GM19023 (cell line): ENCODE results near the gene ALOX5AP.
"Not testable (repeated sequence)": the region's sequence is repeated elsewhere in the genome, so short reads cannot be mapped to it uniquely, and the experiment has no call there.

Source experiments
- ATAC-seq: cut with Tn5 transposase; IDR thresholded peaks from one replicate; pipeline ENCODE4 v1.9.1; 2021; ENCODE audit warnings: mild to moderate bottlenecking, moderate library complexity; ENCODE audit not compliant: unreplicated experiment

Gene ALOX5AP

DNA sequence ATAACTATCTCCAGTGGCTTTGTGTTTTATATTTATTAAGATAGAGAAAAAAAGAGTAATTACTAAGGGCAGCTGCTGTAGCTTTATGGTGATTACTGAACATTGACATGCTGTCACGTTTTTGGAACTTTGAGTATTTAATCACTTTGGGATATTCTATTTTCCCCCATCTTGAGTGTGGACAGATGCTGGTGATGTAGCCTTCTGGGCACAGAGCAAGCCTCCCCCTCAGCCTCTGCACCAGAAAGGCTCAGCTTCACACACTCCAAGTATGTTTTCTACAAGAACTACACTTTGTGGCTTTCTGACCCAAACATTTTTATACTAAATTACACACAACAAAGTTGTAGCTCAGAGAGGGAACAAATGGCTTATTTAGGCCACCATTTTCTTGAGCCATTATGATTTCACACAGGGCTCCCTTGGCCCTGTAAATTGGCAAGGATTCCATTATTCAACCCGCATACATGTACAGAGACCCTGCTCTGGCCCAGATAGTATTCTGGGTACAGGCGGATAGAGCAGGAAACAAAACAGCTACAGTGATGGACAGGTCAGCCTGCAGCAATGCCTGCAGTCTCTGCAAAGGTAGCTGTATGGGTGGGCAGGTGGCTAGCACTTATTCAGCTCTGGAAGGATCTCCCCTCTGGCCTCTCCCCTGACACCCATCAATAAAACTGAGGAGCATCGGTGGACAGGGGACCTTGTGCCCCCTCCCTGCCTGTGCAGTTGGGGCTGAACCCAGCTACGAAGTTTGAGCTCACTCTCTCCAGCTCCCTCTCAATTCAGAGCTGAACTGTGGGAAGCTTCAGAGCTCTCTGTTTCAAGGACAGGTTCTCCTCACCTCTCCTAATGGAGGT is 1.3 kb downstream of the ALOX5AP start:
- ATAC-seq, result no peak

DNA sequence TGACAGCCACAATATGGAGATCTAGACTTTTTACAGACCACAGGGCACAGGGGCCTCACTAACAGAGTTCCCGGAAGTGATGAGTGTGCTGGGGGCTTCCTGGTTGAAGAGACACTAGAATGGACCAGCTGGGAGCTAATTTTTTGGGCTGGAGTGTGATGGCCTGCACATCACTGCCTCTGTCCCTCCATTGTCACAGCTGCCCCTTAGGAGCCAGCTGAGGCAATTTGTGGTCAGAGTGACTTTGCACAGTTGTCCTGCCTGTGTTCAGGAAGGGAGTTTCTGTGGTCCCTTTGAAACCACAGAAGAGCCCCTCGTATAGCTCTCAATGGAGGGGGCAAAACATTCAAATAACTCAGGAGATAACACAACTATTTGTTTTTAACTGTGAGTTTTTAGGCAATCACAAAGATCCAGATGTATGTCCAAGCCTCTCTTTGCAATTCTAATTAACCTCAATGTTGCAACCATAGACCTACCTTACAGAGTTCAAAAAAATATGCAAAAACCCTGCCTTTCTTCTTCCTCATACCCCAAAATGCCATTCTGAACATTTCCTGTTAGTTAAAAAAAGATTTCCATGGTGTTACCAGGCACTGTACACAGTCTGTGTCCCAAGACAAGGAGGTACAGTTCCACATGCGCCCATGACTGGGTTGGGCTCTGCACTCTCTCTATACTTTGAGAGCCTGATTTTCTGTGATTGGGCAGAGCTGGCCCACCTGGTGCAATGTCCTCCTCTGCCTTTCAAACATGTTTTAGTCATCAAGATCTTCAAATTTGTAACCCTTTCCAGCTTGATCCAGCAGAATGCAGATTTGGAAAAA is 2.4 kb downstream of the ALOX5AP start:
- no peak for ATAC-seq

GRCh38 chr13:30738526-30739236 is 3.3 kb downstream of the ALOX5AP start:
- no peak for ATAC-seq

- no peak for ATAC-seq
Observed at GRCh38 chr13:30739237-30739528, 3.8 kb downstream of the ALOX5AP start.

DNA sequence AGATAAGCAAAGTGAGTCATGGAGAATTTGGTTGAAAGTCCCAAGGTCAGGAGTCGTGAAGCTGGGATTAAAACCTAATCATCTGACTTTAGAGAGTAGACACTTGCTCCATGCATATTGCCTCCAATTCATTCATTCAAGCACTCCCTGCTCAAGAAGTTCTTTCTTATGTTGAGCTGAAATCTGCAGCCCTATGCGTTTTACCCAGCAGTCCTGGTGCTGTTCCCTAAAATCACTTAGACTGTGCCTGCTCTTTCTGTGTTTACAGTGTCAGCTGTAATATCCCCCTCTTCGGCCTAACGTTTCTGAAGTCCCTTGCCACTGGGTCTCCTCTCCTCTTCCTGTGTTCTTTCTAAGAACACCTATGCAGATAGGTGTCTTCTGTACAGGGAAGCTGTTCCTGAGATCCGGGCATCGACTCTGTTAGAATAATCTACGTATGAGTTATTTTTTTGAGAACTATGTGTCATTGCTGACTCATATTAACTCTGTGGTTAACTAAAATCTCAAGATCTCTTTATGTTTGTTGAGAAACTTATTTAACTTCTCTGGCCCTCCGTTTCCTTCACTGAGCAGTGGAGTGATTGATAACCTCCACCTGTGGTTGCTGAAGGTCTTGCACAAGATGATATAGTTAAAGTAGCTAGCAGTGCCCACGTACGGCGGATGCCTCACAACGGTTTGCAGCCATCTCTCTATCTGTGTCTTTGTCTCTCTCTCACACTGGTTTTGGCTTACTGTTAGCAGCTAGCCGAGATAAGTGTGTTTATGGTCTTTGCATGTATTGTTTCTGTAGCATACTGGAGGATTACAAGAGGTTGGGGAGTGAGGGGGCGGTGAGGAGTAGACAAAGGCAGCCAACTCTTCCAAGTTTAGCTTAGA is 4.7 kb downstream of the ALOX5AP start:
- ATAC-seq, result peak; percentile 37

GRCh38 chr13:30742901-30743300 is 7.6 kb downstream of the ALOX5AP start:
- ATAC-seq, result no peak

- no peak for ATAC-seq
Observed at GRCh38 chr13:30743319-30744055, 8.1 kb downstream of the ALOX5AP start.

DNA sequence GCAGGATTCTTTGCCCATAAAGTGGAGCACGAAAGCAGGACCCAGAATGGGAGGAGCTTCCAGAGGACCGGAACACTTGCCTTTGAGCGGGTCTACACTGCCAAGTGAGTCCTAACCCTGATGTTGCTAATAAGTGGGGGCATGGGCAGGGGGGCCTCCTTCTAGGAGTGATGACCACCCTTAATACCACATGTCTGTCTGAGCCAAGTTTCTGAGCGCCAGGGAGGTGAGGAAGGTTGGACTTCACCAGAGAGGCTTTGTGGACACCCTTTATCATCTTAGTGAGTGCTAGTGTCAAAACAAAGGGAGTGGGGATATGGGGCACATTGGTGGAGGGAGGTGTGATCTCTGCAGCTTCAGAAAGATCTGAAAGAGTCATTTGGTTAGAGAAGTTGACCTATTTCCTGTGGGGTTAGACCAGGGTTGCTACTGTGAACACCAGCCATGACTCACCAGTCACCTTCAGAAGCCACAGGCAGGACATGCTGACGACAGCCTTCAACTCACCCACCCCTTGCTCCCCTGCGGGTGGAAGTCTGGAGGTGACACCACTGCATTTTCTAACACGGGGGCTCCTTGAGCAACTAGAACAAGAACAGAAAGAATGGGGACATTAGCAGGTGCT is 8.8 kb downstream of the ALOX5AP start:
- ATAC-seq, result peak; percentile 95

GRCh38 chr13:30744681-30745077 is 9.3 kb downstream of the ALOX5AP start:
- no peak for ATAC-seq

DNA sequence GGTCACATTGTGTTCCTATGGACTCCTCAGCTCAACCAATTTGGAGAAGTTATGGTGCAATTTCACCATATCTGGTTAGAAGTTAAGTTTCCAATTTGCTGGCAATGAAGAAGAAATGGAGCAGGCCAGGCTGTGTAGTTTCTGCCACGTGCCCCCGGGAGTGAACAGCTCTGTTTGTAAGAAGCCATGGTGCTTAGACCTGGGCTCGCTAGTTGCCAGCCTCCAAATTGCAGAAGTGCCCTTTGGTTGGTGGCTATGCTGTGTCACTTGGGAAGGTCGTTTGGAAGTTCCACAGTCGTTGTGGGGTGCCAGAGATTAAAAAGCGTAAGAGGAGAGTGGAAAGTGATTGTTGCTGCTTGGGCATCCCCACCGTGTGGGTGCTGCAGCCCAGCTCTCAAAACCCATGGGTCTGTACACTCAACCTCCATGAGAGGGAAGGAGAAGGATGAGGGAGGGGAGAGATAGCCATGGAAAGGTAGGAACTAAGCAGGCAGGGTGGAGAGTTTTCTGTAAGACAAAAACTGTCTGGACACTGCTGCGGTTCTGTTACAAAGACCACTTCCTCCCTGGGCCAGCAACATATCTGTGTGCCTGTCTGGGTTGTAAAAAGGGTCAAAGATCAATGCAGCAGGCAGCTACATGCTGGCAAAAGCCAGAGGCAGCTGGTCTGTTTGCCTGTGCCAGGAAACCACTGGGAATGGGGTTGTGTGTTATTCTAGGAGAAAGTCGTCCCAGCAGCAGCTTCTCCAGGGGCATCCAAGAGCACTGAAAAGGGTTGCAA is 10.8 kb downstream of the ALOX5AP start:
- no peak for ATAC-seq

- no peak for ATAC-seq
Observed at GRCh38 chr13:30746791-30747190, 11.4 kb downstream of the ALOX5AP start.

GRCh38 chr13:30747845-30748244 is 12.5 kb downstream of the ALOX5AP start:
- ATAC-seq, result not testable (repeated sequence)

DNA sequence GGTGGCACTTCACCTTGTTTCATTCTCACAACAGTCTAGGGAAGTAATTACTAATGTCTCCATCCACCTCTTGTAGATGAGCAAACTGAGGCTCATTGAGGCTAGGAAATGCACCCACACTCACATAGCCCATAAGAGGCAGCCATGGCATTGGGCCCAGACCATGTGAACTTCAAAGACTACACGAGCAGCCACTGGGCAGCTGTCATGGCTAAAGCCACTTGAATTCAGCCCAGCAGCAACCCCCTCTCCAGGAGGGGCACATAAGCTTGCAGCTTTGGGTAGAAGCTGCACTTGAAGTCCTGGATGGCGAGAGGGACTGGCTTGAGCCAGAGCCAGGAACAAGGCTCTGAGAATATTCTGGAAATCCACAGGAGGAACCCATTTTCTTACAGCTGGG is 13.4 kb downstream of the ALOX5AP start:
- no peak for ATAC-seq

DNA sequence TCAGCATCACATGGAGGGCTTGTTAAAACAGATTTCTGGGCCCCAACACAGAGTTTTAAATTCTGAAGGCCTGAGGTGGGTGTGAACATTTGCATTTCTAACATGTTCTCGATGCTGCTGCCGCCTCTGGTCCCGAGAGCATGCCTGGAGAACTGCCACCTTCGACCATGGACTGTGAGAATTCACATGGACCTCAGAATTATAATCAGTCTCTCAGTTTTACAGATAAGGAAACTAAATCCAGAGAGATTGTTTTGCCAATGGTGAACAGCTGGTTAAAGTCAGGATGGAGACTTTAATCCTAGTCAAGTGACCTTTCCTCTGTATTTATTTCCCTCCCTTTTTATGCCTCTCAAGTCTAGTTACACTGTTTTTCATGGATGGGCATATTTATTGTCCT is 14.7 kb downstream of the ALOX5AP start:
- no peak for ATAC-seq

DNA sequence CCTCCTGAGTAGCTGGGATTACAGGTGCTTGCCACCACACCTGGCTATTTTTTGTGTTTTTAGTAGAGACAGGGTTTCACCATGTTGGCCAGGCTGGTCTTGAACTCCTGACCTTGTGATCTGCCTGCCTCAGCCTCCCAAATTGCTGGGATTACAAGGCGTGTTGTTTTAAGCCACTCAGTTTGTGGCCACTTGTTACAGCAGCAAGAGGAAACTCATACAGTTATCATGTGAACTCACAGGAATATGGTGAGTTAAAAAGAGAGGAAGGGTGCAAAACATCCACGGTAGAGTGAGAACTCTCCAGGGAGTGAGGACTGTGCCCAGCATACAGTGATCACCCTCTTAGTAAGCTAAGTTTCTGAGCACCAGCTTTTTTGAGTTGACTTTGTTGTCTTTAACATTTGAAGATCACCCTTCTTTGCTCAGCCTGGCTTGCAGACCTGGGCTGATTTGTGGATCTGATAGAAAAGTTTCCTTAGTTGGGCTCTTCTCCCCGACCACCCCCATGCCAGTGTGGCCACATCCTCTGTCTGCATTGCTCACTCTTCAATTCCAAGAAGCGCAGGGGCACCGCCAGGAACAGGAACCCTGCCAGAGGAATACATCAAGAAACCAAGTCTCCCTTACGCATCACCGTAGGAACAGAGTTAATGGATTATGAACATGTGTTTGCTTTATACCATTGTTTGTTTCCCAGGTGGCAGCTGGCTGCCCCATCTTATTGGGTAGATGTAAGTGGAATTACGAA is 16.0 kb downstream of the ALOX5AP start:
- ATAC-seq, result no peak

DNA sequence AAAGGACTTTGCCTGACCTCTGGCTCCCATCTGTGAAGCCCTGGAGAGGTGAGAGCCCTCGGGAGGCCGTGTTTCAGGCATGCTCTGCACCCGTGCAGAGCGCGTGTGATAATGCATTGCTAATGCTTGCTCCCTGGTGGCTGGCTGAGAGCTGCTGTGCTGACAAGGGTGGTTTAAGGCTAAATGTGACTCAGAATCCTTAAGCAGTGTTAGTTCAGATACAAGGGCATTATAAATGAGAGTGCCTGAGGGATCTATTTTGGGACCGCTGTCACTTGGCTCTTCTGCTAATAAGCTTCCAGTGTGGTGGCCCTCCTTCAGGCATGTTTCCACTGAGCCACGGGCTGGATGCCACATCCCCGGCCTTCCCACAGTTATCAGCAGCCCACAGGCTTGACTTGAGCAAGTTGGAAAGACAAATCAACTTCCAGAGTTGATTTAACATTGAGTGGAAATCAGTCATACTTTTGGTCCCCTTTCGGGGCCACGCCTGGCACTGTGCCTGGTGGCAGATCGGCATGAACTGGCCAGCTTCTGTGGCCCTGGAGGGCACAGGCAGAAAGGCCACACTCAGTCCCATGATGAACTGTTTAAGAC is 17.0 kb downstream of the ALOX5AP start:
- ATAC-seq, result no peak

- ATAC-seq, result no peak
Observed at GRCh38 chr13:30753030-30753616, 17.8 kb downstream of the ALOX5AP start.
